Liver (tissue), 3 donors: ENCODE results near the gene DNAJB1.

ENCODE experiments used
- JUND ChIP-seq, 2 donors: IDR thresholded peaks; 2 replicates each; pipeline ENCODE4 v1.6.1; 2016; ENCODE audit warnings: antibody characterized with exemption in 2 of 2
- NR2F2 ChIP-seq: IDR thresholded peaks from 2 replicates; pipeline ENCODE4 v1.6.1; 2016; ENCODE audit warnings: antibody characterized with exemption
- REST ChIP-seq: IDR thresholded peaks from 2 replicates; pipeline ENCODE4 v1.6.1; 2016; ENCODE audit warnings: antibody characterized with exemption, mild to moderate bottlenecking
- TF ChIP-seq, protein P1 (sequence below): fragments of 150-350 bp; IDR thresholded peaks from 2 replicates; pipeline ENCODE4 v1.5.1; 2017; ENCODE audit warnings: improper control_type of control experiment, low read depth, low read length; ENCODE audit not compliant: missing input control
- donor health status: healthy.
- donor health status: healthy.

DNA sequence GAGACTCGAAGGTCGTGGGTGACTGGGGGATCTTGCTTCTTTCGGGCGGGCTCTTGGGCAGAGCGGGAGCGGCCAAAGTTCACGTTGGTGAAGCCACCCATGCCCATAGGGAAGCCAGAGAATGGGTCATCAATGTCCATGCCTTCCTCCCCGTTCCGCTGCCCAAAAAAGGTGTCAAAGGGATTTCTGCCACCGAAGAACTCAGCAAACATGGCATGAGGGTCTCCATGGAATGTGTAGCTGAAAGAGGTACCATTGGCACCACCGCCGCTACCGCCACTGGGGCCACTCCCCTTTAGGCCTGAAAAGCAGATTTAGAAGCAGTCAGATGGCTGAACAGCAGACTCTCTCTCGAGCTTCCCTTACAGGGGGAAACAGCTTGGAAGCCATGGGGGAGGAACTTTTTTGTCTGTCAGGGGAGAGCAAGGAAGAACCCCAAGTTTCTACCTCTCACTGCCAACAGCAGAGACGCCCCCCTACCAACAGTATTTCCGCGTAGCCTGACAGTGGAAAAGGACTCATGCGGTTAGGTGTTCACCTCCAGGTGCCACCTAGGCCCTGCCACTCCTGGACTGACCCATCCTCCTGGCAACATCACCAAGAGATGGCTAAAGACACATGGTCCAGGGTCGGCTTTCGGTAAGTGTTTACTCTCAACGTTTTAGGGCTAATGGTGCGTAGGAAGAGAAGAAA lies 1.3 kb downstream of the DNAJB1 start:
- TF ChIP-seq JUND (IDR thresholded peaks at IDR 0.05) (no peak), REST (no peak), NR2F2 (no peak)
- TF ChIP-seq, protein P1, sequence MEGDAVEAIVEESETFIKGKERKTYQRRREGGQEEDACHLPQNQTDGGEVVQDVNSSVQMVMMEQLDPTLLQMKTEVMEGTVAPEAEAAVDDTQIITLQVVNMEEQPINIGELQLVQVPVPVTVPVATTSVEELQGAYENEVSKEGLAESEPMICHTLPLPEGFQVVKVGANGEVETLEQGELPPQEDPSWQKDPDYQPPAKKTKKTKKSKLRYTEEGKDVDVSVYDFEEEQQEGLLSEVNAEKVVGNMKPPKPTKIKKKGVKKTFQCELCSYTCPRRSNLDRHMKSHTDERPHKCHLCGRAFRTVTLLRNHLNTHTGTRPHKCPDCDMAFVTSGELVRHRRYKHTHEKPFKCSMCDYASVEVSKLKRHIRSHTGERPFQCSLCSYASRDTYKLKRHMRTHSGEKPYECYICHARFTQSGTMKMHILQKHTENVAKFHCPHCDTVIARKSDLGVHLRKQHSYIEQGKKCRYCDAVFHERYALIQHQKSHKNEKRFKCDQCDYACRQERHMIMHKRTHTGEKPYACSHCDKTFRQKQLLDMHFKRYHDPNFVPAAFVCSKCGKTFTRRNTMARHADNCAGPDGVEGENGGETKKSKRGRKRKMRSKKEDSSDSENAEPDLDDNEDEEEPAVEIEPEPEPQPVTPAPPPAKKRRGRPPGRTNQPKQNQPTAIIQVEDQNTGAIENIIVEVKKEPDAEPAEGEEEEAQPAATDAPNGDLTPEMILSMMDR, result no peak
